ENCODE measurements around the gene PABPC3. TPM values are rescaled to one million over a fixed set of nuclear protein-coding genes. Genes with fewer than 3 reads are reported as not detected.

Gene PABPC3
- total RNA-seq, 1 experiment from 2014 or later: 0.15 TPM

DNA sequence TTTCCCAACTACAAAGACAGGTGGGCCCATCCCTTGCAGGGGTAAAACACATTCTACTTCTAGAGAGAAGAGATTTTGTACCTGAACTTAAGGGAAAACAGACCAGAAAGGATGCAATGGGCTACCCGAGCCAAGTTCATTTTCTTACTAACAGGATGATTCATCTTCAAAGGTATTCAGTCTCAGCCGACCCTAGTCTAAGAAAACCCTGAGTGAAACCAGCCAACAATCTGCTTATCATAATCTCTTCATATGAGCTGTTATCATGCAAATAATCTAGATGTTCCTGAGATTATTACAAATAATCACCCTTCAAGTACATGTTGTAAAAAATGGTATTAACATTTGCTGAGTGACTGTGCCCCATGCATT is 15.6 kb downstream of the PABPC3 start:
- peak; percentile 1 for DNase-seq (ENCODE audit: low read depth)

DNA sequence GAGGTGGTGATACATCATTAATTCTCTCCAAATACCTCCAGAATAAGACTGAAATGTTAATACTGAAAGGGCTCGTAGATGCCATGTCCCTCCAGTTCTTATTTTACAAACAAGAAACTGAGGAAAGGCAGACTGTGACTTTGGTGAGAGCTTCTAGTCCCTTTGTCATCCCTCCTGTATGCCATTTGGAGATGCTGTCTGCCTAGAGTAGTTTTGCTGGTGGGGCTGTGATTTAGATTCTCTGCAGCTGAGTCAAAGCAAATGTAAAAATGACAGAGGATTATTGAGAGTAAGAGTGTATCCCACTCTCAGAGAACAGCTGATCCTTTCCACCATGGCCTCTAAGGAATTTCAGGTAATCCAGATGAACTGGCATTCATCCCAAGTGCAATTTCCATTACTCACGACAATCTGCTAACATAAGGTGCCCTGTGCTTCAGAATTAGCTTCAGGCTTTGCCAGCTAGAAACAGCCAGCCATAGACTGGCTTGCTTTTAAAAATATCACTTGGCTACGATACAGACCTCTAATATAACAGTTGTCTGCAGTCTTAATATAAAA is 16.8 kb downstream of the PABPC3 start:
- no peak for DNase-seq (ENCODE audit: low read depth)

DNA sequence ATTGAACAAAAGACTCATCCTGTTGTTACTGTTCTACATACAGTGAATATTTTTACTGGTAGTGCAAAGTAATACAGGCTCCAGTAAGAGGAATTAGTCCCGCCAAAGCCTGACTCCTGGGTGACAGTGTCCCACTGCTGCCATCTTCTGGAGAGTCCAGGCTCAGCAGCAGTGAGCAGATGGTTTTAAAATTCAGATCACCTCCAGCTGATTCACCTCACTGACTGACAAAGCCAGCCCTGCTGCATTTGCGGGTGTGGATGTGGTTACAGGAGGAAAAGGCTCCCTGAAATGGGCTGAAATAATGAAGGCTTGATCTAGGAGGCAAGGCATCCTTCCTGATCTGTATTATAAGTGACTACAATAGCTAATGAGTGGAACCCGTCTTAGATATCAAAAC is 18.3 kb downstream of the PABPC3 start:
- DNase-seq (ENCODE audit: low read depth): peak; percentile 66

DNA sequence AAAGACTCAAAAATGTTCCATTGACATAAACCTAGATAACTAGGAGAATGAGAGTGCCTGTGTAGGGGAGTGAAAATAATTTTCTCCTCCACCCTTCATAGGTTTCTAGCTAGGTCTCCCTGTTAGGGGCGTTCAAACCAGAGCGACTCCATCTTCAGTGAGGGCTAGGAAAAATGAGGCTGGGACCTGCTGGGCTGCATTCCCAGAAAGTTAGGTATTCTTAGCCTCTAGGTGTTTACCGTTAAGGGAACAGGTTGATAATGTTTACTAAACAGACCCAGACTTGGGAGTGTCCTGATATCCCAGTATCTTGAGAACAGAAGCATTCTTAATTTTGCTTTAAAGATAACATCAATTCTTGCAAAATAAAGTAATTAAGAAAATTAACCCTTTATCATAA is 20.1 kb downstream of the PABPC3 start:
- DNase-seq (ENCODE audit: low read depth): no peak

DNA sequence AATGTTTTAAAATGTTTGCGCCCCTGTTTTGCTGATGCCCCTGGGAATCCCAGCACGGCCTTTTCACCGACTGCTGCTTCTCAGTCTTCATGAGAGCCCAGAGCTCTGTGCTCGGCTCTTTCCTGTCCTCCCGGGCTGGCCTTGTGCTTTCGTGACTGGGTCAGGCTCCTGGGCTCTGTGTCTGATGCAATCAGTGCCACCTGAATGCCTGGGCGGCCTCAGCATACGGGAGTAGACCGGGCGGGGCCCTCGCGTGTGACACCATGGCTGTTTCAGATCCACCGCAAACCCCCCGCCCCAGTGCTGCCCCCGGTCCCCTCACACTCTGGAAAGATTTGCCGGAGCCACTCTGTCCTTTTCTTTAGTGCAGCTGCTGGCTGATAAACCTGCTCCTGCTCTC is 21.4 kb downstream of the PABPC3 start:
- DNase-seq (ENCODE audit: low read depth): no peak

DNA sequence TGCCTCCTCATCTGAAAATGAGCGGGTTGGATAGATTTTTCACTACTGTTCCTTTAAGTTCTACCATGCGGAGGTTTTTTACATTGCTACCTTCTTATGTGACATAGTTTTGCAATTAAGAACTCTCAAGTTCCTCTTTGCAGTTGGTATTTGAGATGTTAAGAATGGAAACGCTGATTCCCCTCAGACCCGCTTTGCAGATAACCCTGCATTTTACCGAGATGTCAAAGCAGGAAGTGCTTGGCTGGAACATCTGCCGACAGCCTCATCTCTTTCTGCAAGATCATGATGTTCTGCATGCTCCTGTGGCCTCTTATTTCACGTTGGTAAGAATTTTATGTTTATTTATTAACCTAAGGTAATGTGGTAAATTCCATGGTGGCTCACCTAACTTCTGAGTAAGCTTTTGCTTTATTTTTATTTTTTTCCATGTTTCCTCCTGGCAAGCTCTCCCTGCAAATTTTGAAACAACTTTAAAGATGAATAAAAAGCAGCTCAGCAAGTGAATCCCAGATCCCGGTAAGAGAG is 22.5 kb downstream of the PABPC3 start:
- no peak for DNase-seq (ENCODE audit: low read depth)

DNA sequence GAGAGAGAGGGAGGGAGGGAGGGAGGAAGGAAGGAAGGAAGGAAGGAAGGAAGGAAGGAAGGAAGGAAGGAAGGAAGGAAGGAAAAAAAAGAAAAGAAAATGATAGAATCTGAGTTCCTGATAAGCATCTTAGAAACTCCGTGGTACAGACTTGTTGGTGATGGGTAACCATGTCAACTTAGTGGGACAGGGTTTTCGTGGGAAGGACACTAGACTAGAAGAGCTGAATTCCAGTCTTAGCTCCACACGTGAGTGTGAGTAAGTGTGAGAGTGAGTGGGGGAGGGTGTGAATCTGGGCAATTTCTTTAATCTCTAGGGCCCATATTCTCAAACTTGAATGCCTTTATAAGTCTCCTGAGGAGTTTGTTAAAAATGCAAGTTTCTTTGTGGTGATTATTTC is 35.0 kb downstream of the PABPC3 start:
- no peak for DNase-seq (ENCODE audit: low read depth)

DNA sequence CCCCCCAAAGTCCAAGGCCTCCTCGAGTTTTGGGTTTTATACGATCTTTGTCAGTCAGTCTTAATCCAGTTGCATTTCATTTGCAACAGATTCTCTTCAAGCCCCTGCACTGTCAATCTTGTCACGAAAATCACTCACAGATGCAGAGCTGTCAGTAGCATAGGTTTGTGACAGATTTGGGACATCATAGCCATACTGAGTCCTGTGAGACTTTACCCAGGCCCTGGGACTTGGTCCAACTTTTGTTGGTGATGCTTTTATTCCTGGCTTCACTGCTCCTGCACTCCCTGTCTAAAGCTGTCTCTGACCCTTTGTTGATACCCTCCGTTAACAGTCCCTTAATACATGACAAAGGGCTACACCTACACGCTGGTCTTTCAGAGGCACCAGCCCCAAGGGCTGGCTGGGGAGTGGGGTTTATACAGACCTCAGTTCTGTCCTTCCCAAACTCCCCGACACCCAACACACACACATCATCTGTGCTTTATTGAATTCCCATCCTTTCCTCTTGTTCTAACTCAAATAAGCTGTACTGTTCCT is 36.0 kb downstream of the PABPC3 start:
- DNase-seq (ENCODE audit: low read depth): no peak

DNA sequence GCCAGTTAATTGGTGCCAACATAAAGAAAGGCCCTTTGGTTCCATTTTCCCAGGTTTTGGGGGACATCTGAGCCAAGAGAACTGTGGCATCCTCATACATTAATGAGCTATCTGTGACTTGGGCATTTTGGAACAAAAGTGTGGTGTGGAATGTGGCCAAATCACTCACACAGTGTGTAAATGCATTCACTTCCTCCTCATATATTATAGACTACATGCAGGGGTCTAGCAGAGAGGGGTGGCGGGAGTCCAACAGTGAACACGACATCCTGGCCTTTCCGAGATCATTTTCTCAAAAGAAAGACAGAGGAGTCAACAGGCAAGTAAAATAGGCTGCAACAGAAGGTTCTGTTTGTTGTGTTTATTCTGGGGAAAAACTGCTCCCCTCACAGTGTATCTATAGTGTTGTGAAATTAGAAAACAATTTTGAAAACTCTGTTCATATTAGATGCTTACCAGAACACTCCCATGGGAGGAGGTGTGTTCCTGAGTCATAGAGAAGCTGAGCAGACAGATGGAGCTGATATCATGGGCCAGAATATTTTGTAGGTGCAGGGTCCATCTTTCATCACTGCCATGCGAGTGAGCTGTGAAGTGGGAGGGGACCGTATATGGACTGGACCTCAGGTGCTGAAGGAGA is 36.9 kb downstream of the PABPC3 start:
- DNase-seq (ENCODE audit: low read depth): no peak

DNA sequence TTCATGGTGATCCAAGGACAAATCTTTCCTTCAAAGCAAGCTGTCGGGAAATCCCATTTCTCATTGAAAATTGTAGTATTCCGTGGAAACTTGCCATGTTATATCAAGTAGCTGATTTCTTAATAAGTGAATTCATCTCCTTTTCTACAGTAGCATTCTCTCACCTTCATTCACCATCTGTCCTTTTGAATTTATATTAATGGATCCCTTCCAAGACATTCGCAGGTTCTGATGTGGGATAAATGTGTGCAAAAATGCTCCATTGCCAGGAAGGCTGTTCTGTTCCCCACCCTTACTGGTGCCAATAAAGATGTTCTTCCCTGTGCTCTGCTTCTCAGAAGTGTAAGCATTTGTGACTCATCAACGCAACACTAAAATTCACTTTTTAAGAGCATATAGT is 40.0 kb downstream of the PABPC3 start:
- no peak for DNase-seq (ENCODE audit: low read depth)

DNA sequence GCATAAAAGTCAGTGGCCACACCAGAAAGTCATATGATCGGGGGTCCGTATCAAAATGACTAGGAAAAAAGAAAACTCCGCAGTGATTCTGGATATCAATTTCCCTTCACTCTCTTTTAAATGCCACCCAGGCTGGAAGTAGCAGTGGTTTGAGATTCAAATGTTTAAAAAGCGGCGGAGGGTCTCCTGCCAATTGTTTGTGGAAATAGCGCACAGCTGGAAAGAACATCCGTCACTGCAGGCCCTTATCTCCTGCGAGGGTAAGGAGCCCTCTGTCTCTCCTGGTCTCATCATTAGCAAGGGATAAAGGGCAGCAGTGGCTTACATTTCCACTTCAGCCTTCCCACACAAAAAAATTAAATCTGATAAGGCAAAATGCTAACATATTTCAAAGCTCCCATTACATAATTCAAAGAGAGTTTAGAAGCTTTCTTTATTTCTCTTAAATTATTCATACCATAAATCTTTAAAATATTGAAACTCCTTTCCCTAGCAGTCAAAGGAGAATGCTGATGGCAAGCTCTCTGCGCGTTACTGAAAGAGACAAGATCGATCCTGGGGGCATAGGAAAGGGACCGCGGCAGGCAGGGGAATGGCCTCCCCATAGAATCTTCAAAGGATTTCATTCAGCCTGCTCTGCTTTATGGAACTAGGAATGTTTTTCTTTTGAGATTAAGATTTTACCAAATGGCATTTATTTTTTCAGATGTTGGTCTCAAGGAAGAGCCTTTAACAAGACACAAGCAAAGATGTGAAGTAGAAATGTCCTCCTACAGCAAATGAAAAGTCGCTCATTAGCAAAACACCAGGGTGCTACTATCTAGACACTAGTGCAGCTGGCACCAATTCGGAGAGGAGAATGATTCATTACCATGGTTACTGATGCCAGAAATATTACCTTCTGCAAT is 41.2 kb downstream of the PABPC3 start:
- no peak for DNase-seq (ENCODE audit: low read depth)

DNA sequence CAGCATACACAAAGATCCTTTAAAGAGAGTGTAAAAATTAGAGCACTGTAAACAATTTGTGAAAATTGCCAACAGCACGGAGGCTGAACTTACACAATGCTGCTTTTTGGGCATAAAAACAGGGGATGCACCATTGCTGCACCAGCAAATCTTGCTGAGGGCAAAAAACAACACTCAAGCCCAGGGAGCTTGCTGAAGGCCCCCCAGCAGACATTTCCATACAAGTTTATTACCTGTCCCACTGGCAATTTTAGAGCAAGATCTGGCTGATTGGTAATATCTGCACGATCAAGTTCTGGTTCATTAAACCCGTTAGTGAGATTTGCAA is 41.8 kb downstream of the PABPC3 start:
- no peak for DNase-seq (ENCODE audit: low read depth)

DNA sequence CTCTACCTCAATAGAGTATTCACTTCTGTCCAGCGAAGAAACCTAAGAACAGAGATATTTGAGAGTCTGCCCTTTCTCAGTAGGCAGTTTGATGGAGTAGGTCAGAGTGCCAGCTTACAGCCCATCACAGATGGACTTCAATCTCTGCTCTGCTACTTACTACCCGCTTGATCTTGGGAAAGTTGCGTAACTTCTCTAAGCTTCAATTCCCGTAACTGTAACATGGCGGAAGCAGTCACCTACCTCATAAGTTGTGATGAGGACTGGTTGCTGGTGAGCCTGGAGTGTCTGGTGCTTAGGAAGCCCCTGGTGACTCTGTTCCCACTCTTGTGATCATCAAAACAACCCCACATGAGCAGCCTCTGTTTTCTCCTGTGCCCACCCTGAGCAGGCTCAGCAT is 45.1 kb downstream of the PABPC3 start:
- DNase-seq (ENCODE audit: low read depth): no peak

DNA sequence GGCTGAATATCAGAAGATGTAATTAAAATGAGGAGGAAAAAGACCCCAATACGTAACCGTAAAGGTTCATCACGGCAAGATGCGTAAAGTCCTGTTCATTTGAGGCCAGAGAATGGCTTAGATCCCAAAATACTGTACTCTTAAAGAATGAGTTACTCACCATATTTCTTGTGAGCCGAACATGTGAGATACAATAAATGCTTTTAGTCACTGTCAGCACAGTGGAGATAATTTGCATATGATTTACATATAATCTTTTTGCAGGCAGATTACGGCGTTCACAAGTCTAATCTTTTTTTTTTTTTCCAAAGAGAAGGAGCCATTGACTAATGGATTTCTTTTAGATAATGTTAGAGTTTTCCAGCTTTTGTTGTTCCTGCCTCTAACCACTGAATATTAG is 47.8 kb downstream of the PABPC3 start:
- no peak for DNase-seq (ENCODE audit: low read depth)

DNA sequence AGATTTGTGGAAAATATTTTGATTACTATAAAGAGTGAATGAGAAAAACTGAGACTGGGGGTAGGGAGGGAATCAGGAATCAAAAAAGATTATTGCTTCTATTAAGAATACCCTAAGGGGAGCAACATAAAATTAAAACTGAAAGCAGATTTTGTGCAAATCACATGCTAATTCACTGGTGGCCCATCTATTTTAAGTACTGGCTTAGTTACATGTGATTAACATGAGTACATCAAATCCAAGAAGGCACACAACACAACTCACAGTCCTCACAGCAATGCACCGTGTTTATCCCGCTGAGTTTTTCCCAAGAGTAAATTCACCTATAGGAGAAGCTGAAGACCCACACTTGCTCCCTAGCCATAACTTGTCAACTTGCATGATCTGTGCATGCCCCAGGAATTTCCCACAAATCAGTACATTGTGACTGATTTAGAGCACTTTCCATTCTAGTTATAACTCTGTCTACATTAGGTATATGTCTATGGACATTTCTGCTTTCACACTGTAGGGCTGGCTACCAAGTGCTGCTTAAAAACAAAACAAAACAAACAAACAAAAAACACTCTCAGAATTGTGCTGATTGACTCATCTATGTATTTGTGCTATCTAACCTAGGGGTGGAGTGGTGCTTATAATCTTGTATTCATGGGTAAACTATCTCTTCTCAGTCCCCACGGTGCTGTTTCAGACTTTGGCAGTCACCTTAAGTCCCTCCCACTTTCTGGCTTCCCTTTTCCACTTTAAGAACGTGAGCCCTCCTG is 51.9 kb downstream of the PABPC3 start:
- no peak for DNase-seq (ENCODE audit: low read depth)

DNA sequence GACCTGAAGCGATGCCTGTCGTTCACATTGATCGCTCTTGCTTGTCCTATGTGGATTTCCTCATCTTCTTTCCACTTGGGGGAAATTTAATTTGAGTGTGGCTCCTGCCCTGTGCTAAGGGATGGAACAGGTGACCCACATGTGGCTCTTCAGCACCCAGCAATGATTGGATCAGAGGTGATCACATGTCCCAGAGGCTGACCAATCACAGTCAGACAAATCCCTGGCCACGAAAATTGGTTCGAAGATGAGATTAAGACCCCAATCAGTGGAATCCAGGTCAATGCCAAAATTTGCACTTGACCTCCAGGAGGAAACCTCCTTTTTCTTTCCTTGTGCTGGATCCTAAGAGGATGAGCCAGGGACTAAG is 52.5 kb downstream of the PABPC3 start:
- DNase-seq (ENCODE audit: low read depth): no peak

Other genes starting within 250 kb of the PABPC3 start
- not detected in 2 replicates for gene AMER2, start 76.2 kb downstream of the PABPC3 start, total RNA-seq (2014; rRNA removed; shearing (Covaris generic))
- gene MTMR6, start 191.4 kb downstream of the PABPC3 start, total RNA-seq (2014; rRNA removed; shearing (Covaris generic)): 20.3 and 20.9 TPM in 2 replicates
- gene NUP58, start 205.5 kb downstream of the PABPC3 start, total RNA-seq (2014; rRNA removed; shearing (Covaris generic)): 55.5 and 72.1 TPM in 2 replicates